Astrocyte of the hippocampus (primary cell): Measurements from ENCODE around the gene OCIAD1.
"Not testable (repeated sequence)": the region's sequence is repeated elsewhere in the genome, so short reads cannot be mapped to it uniquely, and the experiment has no call there.

Source experiments
- DNase-seq: peaks from one replicate; pipeline ENCODE4 v3.0.0; 2011; ENCODE audit warnings: low read depth, low spot score

OCIAD1 gene

GRCh38 chr4:48830706-48831531 lies at the start of gene OCIAD1:
Gene OCIAD1, plus strand, starts transcription at chr4:48831088. Its CDS starts 1,537 bp downstream, at chr4:48832625.
- DNase-seq, result peak; percentile 100

GRCh38 chr4:48781968-48782367 lies 48.9 kb upstream of the OCIAD1 start:
- DNase-seq, result no peak

GRCh38 chr4:48785302-48785701 lies 45.6 kb upstream of the OCIAD1 start:
- no peak for DNase-seq

GRCh38 chr4:48786549-48786948 lies 44.3 kb upstream of the OCIAD1 start:
- DNase-seq, result no peak

- no peak for DNase-seq
Observed at GRCh38 chr4:48787056-48787455, 43.8 kb upstream of the OCIAD1 start.

GRCh38 chr4:48790561-48790960 lies 40.3 kb upstream of the OCIAD1 start:
- DNase-seq, result no peak

GRCh38 chr4:48791313-48791712 lies 39.6 kb upstream of the OCIAD1 start:
- DNase-seq, result no peak

GRCh38 chr4:48792348-48793006 lies 38.4 kb upstream of the OCIAD1 start:
- no peak for DNase-seq

GRCh38 chr4:48795108-48795507 lies 35.8 kb upstream of the OCIAD1 start:
- no peak for DNase-seq

GRCh38 chr4:48796191-48796926 lies 34.5 kb upstream of the OCIAD1 start:
- DNase-seq, result no peak

- DNase-seq, result no peak
Observed at GRCh38 chr4:48796927-48797679, 33.8 kb upstream of the OCIAD1 start.

GRCh38 chr4:48798117-48798516 lies 32.8 kb upstream of the OCIAD1 start:
- no peak for DNase-seq

GRCh38 chr4:48799157-48799556 lies 31.7 kb upstream of the OCIAD1 start:
- DNase-seq, result no peak

- DNase-seq, result not testable (repeated sequence)
Observed at GRCh38 chr4:48800155-48800554, 30.7 kb upstream of the OCIAD1 start.

- DNase-seq, result no peak
Observed at GRCh38 chr4:48801016-48801715, 29.7 kb upstream of the OCIAD1 start.

- no peak for DNase-seq
Observed at GRCh38 chr4:48804584-48805301, 26.1 kb upstream of the OCIAD1 start.

GRCh38 chr4:48812866-48813265 lies 18.0 kb upstream of the OCIAD1 start:
- DNase-seq, result no peak

- no peak for DNase-seq
Observed at GRCh38 chr4:48813964-48814363, 16.9 kb upstream of the OCIAD1 start.

GRCh38 chr4:48815483-48815882 lies 15.4 kb upstream of the OCIAD1 start:
- DNase-seq, result no peak

- DNase-seq, result not testable (repeated sequence)
Observed at GRCh38 chr4:48816297-48816696, 14.6 kb upstream of the OCIAD1 start.
